Spleen (tissue), 7 donors: ENCODE measurements around the gene MAP4K2.

Experiments
- CTCF ChIP-seq, 11 experiments: fragments of 200-600 bp in 7 of 11; fragments of 450-650 bp in 4 of 11; sonication (generic) in 4 of 11; IDR thresholded peaks in 8 of 11; conservative IDR thresholded peaks in 3 of 11; 1 replicate in 7 of 11; 2 replicates in 4 of 11; pipeline versions ENCODE4 v1.4.0 to v1.8.0; 2016 to 2021; ENCODE audit warnings: antibody characterized with exemption in 11 of 11, inconsistent platforms in 4 of 11, mild to moderate bottlenecking in 1 of 11
- POLR2A ChIP-seq, 3 donors: fragments of 450-650 bp; IDR thresholded peaks; one replicate each; pipeline ENCODE4 v1.5.1; 2017; ENCODE audit warnings: antibody characterized with exemption in 3 of 3, mild to moderate bottlenecking in 1 of 3
- POLR2AphosphoS5 ChIP-seq, 3 donors: sonication (generic); formaldehyde crosslinking; IDR thresholded peaks; one replicate each; pipeline ENCODE4 v1.5.1; 2017; ENCODE audit warnings: antibody characterized with exemption in 3 of 3
- donor health status: DM: no; HTN: no; CAD: no; lungs with moderate emphysema.
- donor health status: DM: no; HTN: no; CAD: no.
- donor health status: DM: no; HTN: no; CAD: no.

GRCh38 chr11:64845129-64845775 lies 42.2 kb upstream of the MAP4K2 start:
- TF ChIP-seq POLR2A (IDR thresholded peaks at IDR 0.05) (no peak), CTCF (IDR thresholded peaks at IDR 0.05 in 8 of 11, conservative IDR thresholded peaks at IDR 0.05 in 3 of 11) (no peak), POLR2AphosphoS5 (IDR thresholded peaks at IDR 0.05) (no peak)
